H1 (cell line): ENCODE measurements around the gene CCDC82. TPM values are rescaled to one million over a fixed set of nuclear protein-coding genes. Genes with fewer than 3 reads are reported as not detected.

ENCODE experiments used
- CTCF ChIA-PET: fragments of 300-600 bp; sonication (Branson Sonifier 250); formaldehyde crosslinking; loops from one replicate; lab custom pipeline; 2021; ENCODE audit not compliant: partially characterized antibody; lab: Charles Lee
- POLR2A ChIA-PET: fragments of 300-600 bp; sonication (Branson Sonifier 250); formaldehyde crosslinking; loops from one replicate; lab custom pipeline; 2021; ENCODE audit warnings: inconsistent platforms; ENCODE audit not compliant: partially characterized antibody; lab: Charles Lee
- DNase-seq, 2 experiments: peaks; one replicate each; pipeline versions ENCODE4 v3.0.0 to v3.0.0-alpha.2; 2010 to 2022; ENCODE audit warnings: low spot score in 2 of 2, low read depth in 1 of 2, mixed read lengths in 1 of 2
- FAIRE-seq: peaks from 2 replicates; lab custom pipeline; 2011; peaks lifted over from hg19 to GRCh38; lab: Jason Lieb, UNC
- H2AFZ ChIP-seq: 2 replicates; pipeline ENCODE4 v1.8.1; 2012; ENCODE audit warnings: low read length, inconsistent platforms
- H2AK5ac ChIP-seq: 2 replicates; pipeline ENCODE4 v1.6.1; 2013; ENCODE audit warnings: low read depth, low read length
- H2BK120ac ChIP-seq: replicated peaks from 2 replicates; pipeline ENCODE3; 2013; ENCODE audit warnings: low read depth, low read length, inconsistent platforms
- H2BK12ac ChIP-seq: 2 replicates; pipeline ENCODE4 v1.6.1; 2013; ENCODE audit warnings: low read depth, low read length
- H2BK15ac ChIP-seq: 2 replicates; pipeline ENCODE4 v1.6.1; 2013; ENCODE audit warnings: low read length
- H2BK20ac ChIP-seq: 2 replicates; pipeline ENCODE4 v1.6.1; 2013; ENCODE audit warnings: low read length
- H2BK5ac ChIP-seq: 2 replicates; pipeline ENCODE4 v1.6.1; 2013; ENCODE audit warnings: low read depth, low read length
- H3K14ac ChIP-seq: 2 replicates; pipeline ENCODE4 v1.6.1; 2013; ENCODE audit warnings: inconsistent platforms; ENCODE audit not compliant: insufficient read length
- H3K18ac ChIP-seq: 2 replicates; pipeline ENCODE4 v1.6.1; 2013; ENCODE audit warnings: low read length; ENCODE audit errors: extremely low read depth
- H3K23ac ChIP-seq: 2 replicates; pipeline ENCODE4 v1.6.1; 2013; ENCODE audit warnings: inconsistent platforms; ENCODE audit not compliant: insufficient read length
- H3K23me2 ChIP-seq: 2 replicates; pipeline ENCODE4 v1.6.1; 2013; ENCODE audit warnings: low read depth, low read length
- H3K27ac ChIP-seq: 2 replicates; pipeline ENCODE4 v1.6.1; 2011; ENCODE audit warnings: low read depth, low read length, inconsistent platforms
- H3K27me3 ChIP-seq, 4 experiments: replicated peaks in 1 of 4; 1 replicate in 1 of 4; 2 replicates in 3 of 4; pipeline versions ENCODE4 v1.6.1 to v1.8.1; 2011 to 2013; ENCODE audit warnings: low read length in 3 of 4, mild to moderate bottlenecking in 3 of 4, inconsistent platforms in 2 of 4, mixed read lengths in 2 of 4, moderate library complexity in 1 of 4; ENCODE audit not compliant: control insufficient read depth in 3 of 4, insufficient read depth in 3 of 4; ENCODE audit errors: extremely low read depth in 1 of 4
- H3K36me3 ChIP-seq, 4 experiments: 2 replicates each; pipeline versions ENCODE4 v1.6.1 to v1.8.1; 2011 to 2013; ENCODE audit warnings: mild to moderate bottlenecking in 4 of 4, low read length in 3 of 4, moderate library complexity in 2 of 4, control low read depth in 1 of 4, inconsistent platforms in 1 of 4; ENCODE audit not compliant: insufficient read depth in 4 of 4, control insufficient read depth in 2 of 4
- H3K4ac ChIP-seq: replicated peaks from 2 replicates; pipeline ENCODE3; 2013; ENCODE audit warnings: low read length, low read depth, mixed read lengths, inconsistent platforms; ENCODE audit not compliant: insufficient read length
- H3K4me1 ChIP-seq, 4 experiments: replicated peaks in 1 of 4; 1 replicate in 1 of 4; 2 replicates in 3 of 4; pipeline versions ENCODE4 v1.6.1 to v1.8.1; 2011 to 2013; ENCODE audit warnings: low read length in 3 of 4, inconsistent platforms in 2 of 4, mixed read lengths in 1 of 4; ENCODE audit not compliant: insufficient read depth in 4 of 4, control insufficient read depth in 3 of 4
- H3K4me2 ChIP-seq, 2 experiments: 2 replicates each; pipeline versions ENCODE4 v1.6.1 to v1.8.1; 2011 to 2013; ENCODE audit warnings: low read depth in 2 of 2, low read length in 2 of 2, control low read depth in 1 of 2, inconsistent platforms in 1 of 2, mild to moderate bottlenecking in 1 of 2; ENCODE audit not compliant: insufficient read depth in 1 of 2
- H3K4me3 ChIP-seq, 4 experiments: fragments of 200-600, 300-600 bp in 1 of 4; sonication (generic), shearing (Covaris generic), sonication (Bioruptor Twin) in 1 of 4; 2 replicates each; pipeline versions ENCODE4 v1.5.1 to v1.8.1; 2011 to 2016; ENCODE audit warnings: low read length in 4 of 4, low read depth in 3 of 4, control low read depth in 2 of 4, inconsistent platforms in 2 of 4, mild to moderate bottlenecking in 2 of 4, mixed read lengths in 1 of 4, moderate library complexity in 1 of 4; ENCODE audit not compliant: insufficient read depth in 2 of 4; ENCODE audit errors: extremely low read depth in 1 of 4
- H3K56ac ChIP-seq: replicated peaks from 2 replicates; pipeline ENCODE3; 2013; ENCODE audit warnings: low read depth, mild to moderate bottlenecking, mixed read lengths, low read length, inconsistent platforms; ENCODE audit not compliant: insufficient read length
- H3K79me1 ChIP-seq: 2 replicates; pipeline ENCODE4 v1.6.1; 2013; ENCODE audit warnings: low read depth, low read length, control low read depth
- H3K79me2 ChIP-seq, 2 experiments: 2 replicates each; pipeline versions ENCODE4 v1.6.1 to v1.8.1; 2012 to 2013; ENCODE audit warnings: low read length in 2 of 2, mild to moderate bottlenecking in 2 of 2, inconsistent platforms in 1 of 2; ENCODE audit not compliant: insufficient read depth in 2 of 2, control insufficient read depth in 1 of 2
- H3K9ac ChIP-seq, 4 experiments: replicated peaks in 1 of 4; 1 replicate in 1 of 4; 2 replicates in 3 of 4; pipeline versions ENCODE4 v1.6.1 to v1.8.1; 2011 to 2013; ENCODE audit warnings: low read depth in 3 of 4, low read length in 3 of 4, control low read depth in 2 of 4, mild to moderate bottlenecking in 2 of 4, moderate library complexity in 2 of 4, inconsistent platforms in 1 of 4; ENCODE audit errors: extremely low read depth in 1 of 4
- H3K9me3 ChIP-seq, 2 experiments: 2 replicates each; pipeline versions ENCODE4 v1.6.1 to v1.8.1; 2012 to 2013; ENCODE audit warnings: mild to moderate bottlenecking in 2 of 2, moderate library complexity in 2 of 2, control low read depth in 1 of 2, inconsistent platforms in 1 of 2, low read depth in 1 of 2, low read length in 1 of 2, mixed read lengths in 1 of 2; ENCODE audit not compliant: insufficient read depth in 2 of 2
- H4K20me1 ChIP-seq, 2 experiments: replicated peaks in 1 of 2; 2 replicates each; pipeline versions ENCODE3 to v1.8.1; 2011 to 2013; ENCODE audit warnings: inconsistent platforms in 2 of 2, low read length in 2 of 2, mild to moderate bottlenecking in 1 of 2; ENCODE audit not compliant: insufficient read depth in 2 of 2, control insufficient read depth in 1 of 2
- H4K5ac ChIP-seq: 2 replicates; pipeline ENCODE4 v1.6.1; 2013; ENCODE audit warnings: low read length, low read depth, mixed read lengths, inconsistent platforms; ENCODE audit not compliant: insufficient read length
- H4K8ac ChIP-seq: 2 replicates; pipeline ENCODE4 v1.8.0; 2013; ENCODE audit warnings: mild to moderate bottlenecking, moderate library complexity, low read length, inconsistent platforms; ENCODE audit not compliant: insufficient read depth; ENCODE audit errors: extremely low read depth
- H4K91ac ChIP-seq: replicated peaks from 2 replicates; pipeline ENCODE3; 2013; ENCODE audit warnings: low read length, mixed read lengths, inconsistent platforms; ENCODE audit not compliant: insufficient read length
- HDAC2 ChIP-seq, 2 experiments: fragments of 300-600 bp in 1 of 2; sonication (generic) in 1 of 2; IDR thresholded peaks; 2 replicates each; pipeline ENCODE4 v1.6.1; 2011 to 2012; ENCODE audit warnings: low read depth in 2 of 2, low read length in 2 of 2, mild to moderate bottlenecking in 2 of 2, moderate library complexity in 2 of 2, borderline replicate concordance in 1 of 2, inconsistent platforms in 1 of 2
- TAF7 ChIP-seq: optimal IDR thresholded peaks from 2 replicates; pipeline ENCODE3; 2011; ENCODE audit warnings: low read depth, mild to moderate bottlenecking, inconsistent platforms, low read length, moderate library complexity, borderline replicate concordance
- TBP ChIP-seq: IDR thresholded peaks from 2 replicates; pipeline ENCODE4 v1.6.1; 2011; ENCODE audit warnings: low read depth, low read length, improper control_type of control experiment
- ZNF274 ChIP-seq: IDR thresholded peaks from 2 replicates; pipeline ENCODE4 v1.7.0; 2012; ENCODE audit warnings: low read length, borderline replicate concordance; ENCODE audit errors: extremely low read depth
- WGBS, 2 experiments: shearing (Covaris generic) in 1 of 2; methylation state at CpG; one replicate each; pipeline versions ENCODE4 v1.1.6 to v1.1.7; 2013 to 2015; ENCODE audit warnings: low lambda C conversion rate in 2 of 2, mixed read lengths in 2 of 2, inconsistent platforms in 1 of 2, low coverage in 1 of 2, missing lambda C conversion rate in 1 of 2; ENCODE audit not compliant: insufficient replicate concordance in 2 of 2, insufficient coverage in 1 of 2, insufficient read length in 1 of 2; ENCODE audit errors: extremely low coverage in 1 of 2, missing lambda C conversion rate in 1 of 2; 5-methylcytosine and 5-hydroxymethylcytosine counted together
- long read RNA-seq, 2 experiments: library from RNA in 1 of 2; library from capped mRNA in 1 of 2; stranded (forward); transcript quantifications; one replicate each; pipeline ENCODE4 v2.0.0, GENCODE V29; 2021; ENCODE audit warnings: inconsistent platforms in 1 of 2
- polyA minus RNA-seq, 3 experiments: library from RNA; depleted of rRNA, polyadenylated mRNA; stranded (reverse); fragments of >200 nt; gene quantifications; 1 replicate in 2 of 3; 2 replicates in 1 of 3; pipeline ENCODE4 v1.2.3, GENCODE V29; 2011
- polyA plus RNA-seq, 7 experiments: library from polyadenylated mRNA; depleted of rRNA in 3 of 7; stranded (reverse) in 5 of 7; unstranded in 2 of 7; fragments of >200 nt in 5 of 7; fragments of 200-250 nt in 2 of 7; gene quantifications; 1 replicate in 5 of 7; 2 replicates in 1 of 7; 4 replicates in 1 of 7; pipeline versions ENCODE4 v1.2.1 to v1.2.3, GENCODE V29; 2011 to 2013; ENCODE audit warnings: missing spikeins in 2 of 7, mixed read lengths in 2 of 7
- total RNA-seq: library from RNA; stranded (reverse); fragmentation: NEBNext Ultra II Directional; extraction: Animal tissue kit (Norgen Biotek cat#: 25700); gene quantifications from 2 replicates; pipeline ENCODE4 v1.2.1, GENCODE V29; 2021
- TF ChIP-seq, protein P1 (sequence below): IDR thresholded peaks from 2 replicates; pipeline ENCODE4 v1.6.1; 2012; ENCODE audit warnings: inconsistent platforms
- TF ChIP-seq, protein P2 (sequence below): IDR thresholded peaks from 2 replicates; pipeline ENCODE4 v1.6.1; 2012; ENCODE audit warnings: inconsistent platforms

Gene CCDC82
- 15.2 and 17.0 TPM in 2 replicates for total RNA-seq
- 3.5 and 6.0 TPM in 2 replicates for polyA plus RNA-seq (2011; rRNA removed)
- polyA plus RNA-seq (2011; cell fraction: cytosol; rRNA removed) = 9.3 TPM
- 7.4 TPM for polyA plus RNA-seq (2011; cell fraction: nucleus; rRNA removed)
- 6.4 to 19.0 TPM (median 7.6 TPM) in 4 replicates for polyA plus RNA-seq (2012, experiment 1 of 2)
- polyA plus RNA-seq (2012, experiment 2 of 2) = 1.2 TPM
- polyA plus RNA-seq (2013, experiment 1 of 2) = 22.0 TPM
- polyA plus RNA-seq (2013, experiment 2 of 2) = 21.7 TPM
- 5.3 and 6.2 TPM in 2 replicates for polyA minus RNA-seq (2011; rRNA and poly(A)+ RNA removed)
- polyA minus RNA-seq (2011; cell fraction: cytosol; rRNA and poly(A)+ RNA removed) = 5.0 TPM
- 23.7 TPM for polyA minus RNA-seq (2011; cell fraction: nucleus; rRNA and poly(A)+ RNA removed)
- long read RNA-seq, experiment 1, full-length matches to known transcripts = 1 of 10 reads
- long read RNA-seq, experiment 1, partial matches to known transcripts = 7 of 10 reads
- long read RNA-seq, experiment 1, other reads (novel, unspliced or antisense) = 2 of 10 reads
- long read RNA-seq, experiment 2, full-length matches to known transcripts = 22 of 33 reads
- long read RNA-seq, experiment 2, partial matches to known transcripts = 3 of 33 reads
- long read RNA-seq, experiment 2, other reads (novel, unspliced or antisense) = 8 of 33 reads

GRCh38 chr11:96389720-96390487 is at the start of gene CCDC82, which contains the start of gene JRKL:
TSS of gene CCDC82 (minus strand) at chr11:96389912. CDS start at chr11:96384747, 5,165 bp downstream.
TSS of gene JRKL (plus strand) at chr11:96390013. CDS start at chr11:96390650, 637 bp downstream.
- H3K23ac ChIP-seq = no peak within 1 kb of the TSS
- TF ChIP-seq TBP (peak; percentile 43; the same call in 1 of the 2 replicates), ZNF274 (no peak), HDAC2 (IDR thresholded peaks at IDR 0.05; ENCODE audit: borderline replicate concordance in 1 of 2, low read depth in 2 of 2, low read length in 2 of 2) (no peak), TAF7 (peak; percentile 40)
- TF ChIP-seq, protein P1, sequence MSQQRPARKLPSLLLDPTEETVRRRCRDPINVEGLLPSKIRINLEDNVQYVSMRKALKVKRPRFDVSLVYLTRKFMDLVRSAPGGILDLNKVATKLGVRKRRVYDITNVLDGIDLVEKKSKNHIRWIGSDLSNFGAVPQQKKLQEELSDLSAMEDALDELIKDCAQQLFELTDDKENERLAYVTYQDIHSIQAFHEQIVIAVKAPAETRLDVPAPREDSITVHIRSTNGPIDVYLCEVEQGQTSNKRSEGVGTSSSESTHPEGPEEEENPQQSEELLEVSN = peak; percentile 74
- TF ChIP-seq, protein P2, sequence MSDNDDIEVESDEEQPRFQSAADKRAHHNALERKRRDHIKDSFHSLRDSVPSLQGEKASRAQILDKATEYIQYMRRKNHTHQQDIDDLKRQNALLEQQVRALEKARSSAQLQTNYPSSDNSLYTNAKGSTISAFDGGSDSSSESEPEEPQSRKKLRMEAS = peak; percentile 63

More at GRCh38 chr11:96389720-96390487, at the start of gene CCDC82, which contains the start of gene JRKL:
- WGBS, 2 experiments = 5% methylated on average over 26 of the region's 53 CpGs; no CpG with 5 or more reads in 1 of the 2 experiments
- H3K18ac ChIP-seq = peak within 1 kb of the TSS; percentile 80
- peak within 1 kb of the TSS; percentile 52 for H4K91ac ChIP-seq
- ChIA-PET POLR2A (interaction anchor here (0.6 to 1.9 kb wide), 10 partner anchors 18 to 600 kb away, joined by 3 to 9 read pairs (median 4); partner anchors contain the start of genes CEP57, FAM76B and MAML2), CTCF (interaction anchor here (0.7 to 2.1 kb wide), 5 partner anchors 47 to 554 kb away, joined by 3 to 9 read pairs (median 3); partner anchors contain the start of gene MAML2)
- peak within 1 kb of the TSS; percentile 89 for H3K27ac ChIP-seq
- H2AK5ac ChIP-seq = no peak within 1 kb of the TSS
- peak within 1 kb of the TSS; percentile 65 for H2AFZ ChIP-seq
- no peaks in the 10 kb centered on the region; a peak in 2 of 8 replicates for H3K36me3 ChIP-seq
- no peak within 1 kb of the TSS for H2BK15ac ChIP-seq
- no peaks in the 10 kb centered on the region; the same call in 1 of the 2 replicates for H3K79me1 ChIP-seq
- H2BK20ac ChIP-seq = no peak within 1 kb of the TSS
- H3K56ac ChIP-seq = peak within 1 kb of the TSS; percentile 19
- no peak within 1 kb of the TSS for H3K14ac ChIP-seq
- peak within 1 kb of the TSS; percentile 70 to 86 (median 82) for H3K9ac ChIP-seq
- DNase-seq = peak; percentile 91 to 98
- no peaks in the 10 kb centered on the region for H4K20me1 ChIP-seq
- H2BK5ac ChIP-seq = peak within 1 kb of the TSS; percentile 75
- peaks cover 5% of the 10 kb centered on the region for H3K23me2 ChIP-seq
- no peak within 1 kb of the TSS for H3K4ac ChIP-seq
- no peak within 1 kb of the TSS for H2BK120ac ChIP-seq
- no peak for FAIRE-seq
- H3K9me3 ChIP-seq = no peaks in the 10 kb centered on the region; a peak in 2 of 4 replicates
- peak within 1 kb of the TSS; percentile 69 to 93 (median 78) for H3K4me3 ChIP-seq
- peak within 1 kb of the TSS; percentile 92; the same call in 1 of the 2 replicates for H4K8ac ChIP-seq
- peaks cover 0 to 2% (median under 1%) of the 10 kb centered on the region in 4 experiments; a peak in 2 of 7 replicates for H3K4me1 ChIP-seq
- H4K5ac ChIP-seq = peak within 1 kb of the TSS; percentile 95
- 0 out of 2 replicates have a peak within 1 kb of the TSS, but pooled peaks have one; percentile 18 for H2BK12ac ChIP-seq
- no peaks in the 10 kb centered on the region for H3K27me3 ChIP-seq
- H3K4me2 ChIP-seq = peak within 1 kb of the TSS; percentile 78 to 96
- peaks cover 0 to 19% of the 10 kb centered on the region in 2 experiments; a peak in 2 of 4 replicates for H3K79me2 ChIP-seq
